MG63 (cell line): ENCODE results near the gene CD300LB. TPM values are rescaled to one million over a fixed set of nuclear protein-coding genes. Genes with fewer than 3 reads are reported as not detected.
"Not testable (repeated sequence)": the region's sequence is repeated elsewhere in the genome, so short reads cannot be mapped to it uniquely, and the experiment has no call there.

Experiments
- DNase-seq: peaks from one replicate; pipeline ENCODE4 v3.0.0-alpha.2; 2020
- H3K27me3 ChIP-seq: fragments of 250-450 bp; sonication (Bioruptor Pico); 2 replicates; pipeline ENCODE4 v1.5.1; 2020; ENCODE audit warnings: mild to moderate bottlenecking, moderate library complexity
- H3K36me3 ChIP-seq: fragments of 250-450 bp; sonication (Bioruptor Pico); 2 replicates; pipeline ENCODE4 v1.5.1; 2020; ENCODE audit warnings: mild to moderate bottlenecking, moderate library complexity
- H3K4me3 ChIP-seq: fragments of 250-450 bp; sonication (Bioruptor Pico); 2 replicates; pipeline ENCODE4 v1.5.1; 2020; ENCODE audit warnings: mild to moderate bottlenecking, moderate library complexity
- H3K9me3 ChIP-seq: fragments of 250-450 bp; sonication (Bioruptor Pico); 2 replicates; pipeline ENCODE4 v1.5.1; 2020; ENCODE audit warnings: mild to moderate bottlenecking, moderate library complexity
- total RNA-seq: library from RNA; depleted of rRNA; stranded (reverse); fragments of >200 nt; shearing (Covaris generic); gene quantifications from 2 replicates; pipeline ENCODE4 v1.2.3, GENCODE V29; 2014; ENCODE audit warnings: low replicate concordance

CD300LB gene
- total RNA-seq, 1 experiment from 2014 or later = not detected

GRCh38 chr17:74558402-74558801 is 27.1 kb upstream of the CD300LB start:
- not testable (repeated sequence) for H3K36me3 ChIP-seq, H3K4me3 ChIP-seq, DNase-seq, H3K27me3 ChIP-seq, H3K9me3 ChIP-seq

GRCh38 chr17:74555427-74555940 is 24.2 kb upstream of the CD300LB start:
- Histone ChIP-seq H3K36me3 (no peaks in the 10 kb centered on the region), H3K9me3 (no peaks in the 10 kb centered on the region), H3K4me3 (no peak overlapping the region), H3K27me3 (no peaks in the 10 kb centered on the region)
- no peak for DNase-seq

DNA sequence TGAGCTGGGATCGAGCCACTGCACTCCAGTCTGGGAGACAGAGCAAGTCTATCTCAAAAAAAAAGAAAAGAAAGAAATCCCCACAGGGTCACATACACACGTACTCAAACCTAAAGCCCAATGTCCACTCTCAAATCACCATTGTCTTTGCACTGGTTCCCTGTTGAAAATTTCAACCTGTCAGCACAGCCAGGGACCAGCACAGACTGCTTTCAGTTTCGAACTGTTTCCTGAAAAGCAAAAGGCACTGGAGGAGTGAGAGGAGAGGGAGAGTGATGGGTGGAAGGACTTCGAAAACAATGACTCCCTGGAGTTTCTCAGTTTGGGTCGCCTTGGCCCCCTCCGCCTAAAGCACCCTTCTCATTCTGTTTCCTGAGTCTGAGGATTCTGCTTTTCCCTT is 23.6 kb upstream of the CD300LB start:
- Histone ChIP-seq H3K4me3 (no peak overlapping the region), H3K9me3 (no peaks in the 10 kb centered on the region), H3K36me3 (no peaks in the 10 kb centered on the region), H3K27me3 (no peaks in the 10 kb centered on the region)
- no peak for DNase-seq

GRCh38 chr17:74552037-74552436 is 20.8 kb upstream of the CD300LB start:
- Histone ChIP-seq H3K9me3 (no peaks in the 10 kb centered on the region), H3K36me3 (no peaks in the 10 kb centered on the region), H3K4me3 (no peak overlapping the region), H3K27me3 (no peaks in the 10 kb centered on the region)
- DNase-seq = no peak

GRCh38 chr17:74550602-74551001 is 19.3 kb upstream of the CD300LB start:
- no peaks in the 10 kb centered on the region for H3K27me3 ChIP-seq
- no peaks in the 10 kb centered on the region for H3K36me3 ChIP-seq
- no peak for DNase-seq
- H3K4me3 ChIP-seq = no peak overlapping the region
- H3K9me3 ChIP-seq = no peaks in the 10 kb centered on the region

- no peaks in the 10 kb centered on the region for H3K36me3 ChIP-seq
- no peaks in the 10 kb centered on the region for H3K9me3 ChIP-seq
- DNase-seq = no peak
- H3K27me3 ChIP-seq = no peaks in the 10 kb centered on the region
- no peak overlapping the region for H3K4me3 ChIP-seq
These were observed 18.1 kb upstream of the CD300LB start for GRCh38 chr17:74549343-74549742.

- Histone ChIP-seq H3K36me3 (no peaks in the 10 kb centered on the region), H3K4me3 (no peak overlapping the region), H3K9me3 (no peaks in the 10 kb centered on the region), H3K27me3 (no peaks in the 10 kb centered on the region)
- DNase-seq = peak; percentile 11
These were observed 16.5 kb upstream of the CD300LB start for GRCh38 chr17:74547736-74548135.

- no peak for DNase-seq
- H3K27me3 ChIP-seq = no peaks in the 10 kb centered on the region
- no peaks in the 10 kb centered on the region for H3K36me3 ChIP-seq
- no peaks in the 10 kb centered on the region for H3K9me3 ChIP-seq
- H3K4me3 ChIP-seq = no peak overlapping the region
These were observed 16.0 kb upstream of the CD300LB start for GRCh38 chr17:74547264-74547663.

DNA sequence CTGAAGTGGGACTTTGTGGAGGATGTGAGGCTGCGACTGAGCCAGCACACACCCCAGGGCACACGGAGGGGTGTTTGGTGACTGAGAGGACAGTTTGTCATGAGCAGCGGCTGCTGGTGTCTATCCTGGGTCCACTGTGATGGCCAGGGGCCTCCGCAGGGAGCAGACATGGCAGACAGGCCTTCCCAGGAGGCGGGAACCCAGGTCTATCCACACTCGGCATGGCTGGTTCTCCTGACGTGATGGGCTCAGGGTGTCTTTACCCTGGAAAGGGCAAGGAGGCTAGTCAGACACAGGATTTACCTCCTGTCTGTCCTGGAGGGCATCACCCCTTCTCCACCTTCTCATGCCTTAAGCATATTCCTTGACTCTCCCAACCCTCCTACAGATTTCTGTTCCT is 15.3 kb upstream of the CD300LB start:
- Histone ChIP-seq H3K4me3 (no peak overlapping the region), H3K27me3 (no peaks in the 10 kb centered on the region), H3K9me3 (no peaks in the 10 kb centered on the region), H3K36me3 (no peaks in the 10 kb centered on the region)
- no peak for DNase-seq

DNA sequence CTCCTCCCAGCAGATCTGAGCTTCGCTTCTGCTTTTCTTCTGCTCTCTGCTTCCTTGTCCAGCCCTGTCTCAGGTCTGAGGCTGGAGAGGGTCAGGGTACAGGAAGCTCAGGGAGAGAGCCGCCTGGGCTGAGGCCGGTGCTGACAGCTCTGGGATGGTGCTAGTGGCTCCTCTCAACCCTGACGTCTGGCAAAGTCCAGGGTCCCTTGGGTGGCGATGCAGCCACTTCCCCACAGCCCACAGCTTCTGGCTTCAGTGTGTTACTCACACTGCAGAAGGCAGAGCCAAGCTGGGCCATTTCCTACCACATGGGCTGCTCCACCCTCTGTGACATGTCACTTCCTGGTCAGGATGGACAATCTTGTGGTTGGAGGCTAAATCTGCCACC is 14.6 kb upstream of the CD300LB start, which contains the start of gene CD300C:
CD300C (minus strand) TSS at position 273 of the 388 bp plus-strand sequence. CDS start 333 bp downstream, outside the sequence.
- H3K9me3 ChIP-seq = no peaks in the 10 kb centered on the region
- DNase-seq = peak; percentile 20
- H3K36me3 ChIP-seq = no peaks in the 10 kb centered on the region
- H3K4me3 ChIP-seq = no peak within 1 kb of the TSS
- no peaks in the 10 kb centered on the region for H3K27me3 ChIP-seq

- Histone ChIP-seq H3K27me3 (no peaks in the 10 kb centered on the region), H3K4me3 (no peak overlapping the region), H3K9me3 (no peaks in the 10 kb centered on the region), H3K36me3 (no peaks in the 10 kb centered on the region)
- no peak for DNase-seq
These were observed 13.9 kb upstream of the CD300LB start for GRCh38 chr17:74544991-74545842.

- H3K27me3 ChIP-seq = no peaks in the 10 kb centered on the region
- H3K36me3 ChIP-seq = no peaks in the 10 kb centered on the region
- no peak for DNase-seq
- H3K9me3 ChIP-seq = no peaks in the 10 kb centered on the region
- no peak overlapping the region for H3K4me3 ChIP-seq
These were observed 12.9 kb upstream of the CD300LB start for GRCh38 chr17:74543891-74544760.

DNA sequence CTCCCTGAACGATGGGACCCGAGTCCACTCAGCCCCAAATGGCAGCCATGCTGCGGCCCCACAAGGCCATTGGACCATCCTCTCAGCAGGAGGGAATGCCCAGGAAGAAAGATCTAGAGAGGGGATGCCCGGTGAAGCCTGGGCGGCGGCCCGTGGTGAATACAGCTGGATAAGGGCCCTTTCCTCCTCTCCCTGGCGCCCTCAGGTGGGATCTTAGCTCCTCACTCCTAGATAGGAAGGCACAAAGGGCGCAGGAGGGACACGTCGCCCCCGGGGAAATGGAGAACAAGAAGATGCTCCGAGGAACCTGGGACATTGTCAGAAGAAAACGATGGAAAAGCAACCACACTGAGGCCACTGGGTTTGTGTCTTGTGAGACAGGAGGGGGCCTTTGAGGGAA is 12.1 kb upstream of the CD300LB start:
- no peaks in the 10 kb centered on the region for H3K36me3 ChIP-seq
- H3K27me3 ChIP-seq = no peaks in the 10 kb centered on the region
- no peaks in the 10 kb centered on the region for H3K9me3 ChIP-seq
- DNase-seq = no peak
- no peak overlapping the region for H3K4me3 ChIP-seq

- DNase-seq = no peak
These were observed 11.6 kb upstream of the CD300LB start for GRCh38 chr17:74542727-74543383.

DNA sequence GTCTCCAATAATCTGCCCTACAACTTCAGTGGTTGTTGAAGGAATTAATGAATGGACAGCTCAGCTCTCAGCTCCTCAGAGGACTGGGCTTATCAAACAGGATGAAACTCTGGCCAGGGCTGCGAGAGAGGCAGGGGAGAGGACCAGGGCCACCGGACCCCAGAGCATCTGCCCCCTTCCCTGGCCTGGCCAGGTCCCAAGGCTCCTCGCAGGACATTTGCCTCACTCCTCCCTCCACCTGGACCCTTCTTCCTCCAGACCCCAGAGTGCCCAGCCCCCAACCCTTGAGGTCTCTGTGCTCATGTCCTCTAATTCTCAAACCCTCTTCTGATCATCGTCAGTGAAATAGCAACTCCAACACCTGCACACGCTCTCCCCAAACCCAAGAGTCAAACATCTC is 10.9 kb upstream of the CD300LB start:
- H3K4me3 ChIP-seq = no peak overlapping the region
- no peaks in the 10 kb centered on the region for H3K36me3 ChIP-seq
- peaks cover 8% of the 10 kb centered on the region for H3K27me3 ChIP-seq
- no peak for DNase-seq
- no peaks in the 10 kb centered on the region for H3K9me3 ChIP-seq

More at GRCh38 chr17:74542727-74543383, 11.6 kb upstream of the CD300LB start:
- H3K9me3 ChIP-seq = no peaks in the 10 kb centered on the region
- no peak overlapping the region for H3K4me3 ChIP-seq
- peaks cover 2% of the 10 kb centered on the region for H3K27me3 ChIP-seq
- H3K36me3 ChIP-seq = no peaks in the 10 kb centered on the region

- Histone ChIP-seq H3K36me3 (no peaks in the 10 kb centered on the region), H3K4me3 (no peak overlapping the region), H3K27me3 (peaks cover 15% of the 10 kb centered on the region), H3K9me3 (no peaks in the 10 kb centered on the region)
- DNase-seq = no peak
These were observed 10.2 kb upstream of the CD300LB start for GRCh38 chr17:74541176-74542111.
